ENCODE data around the gene TMEM242.

Gene TMEM242

DNA sequence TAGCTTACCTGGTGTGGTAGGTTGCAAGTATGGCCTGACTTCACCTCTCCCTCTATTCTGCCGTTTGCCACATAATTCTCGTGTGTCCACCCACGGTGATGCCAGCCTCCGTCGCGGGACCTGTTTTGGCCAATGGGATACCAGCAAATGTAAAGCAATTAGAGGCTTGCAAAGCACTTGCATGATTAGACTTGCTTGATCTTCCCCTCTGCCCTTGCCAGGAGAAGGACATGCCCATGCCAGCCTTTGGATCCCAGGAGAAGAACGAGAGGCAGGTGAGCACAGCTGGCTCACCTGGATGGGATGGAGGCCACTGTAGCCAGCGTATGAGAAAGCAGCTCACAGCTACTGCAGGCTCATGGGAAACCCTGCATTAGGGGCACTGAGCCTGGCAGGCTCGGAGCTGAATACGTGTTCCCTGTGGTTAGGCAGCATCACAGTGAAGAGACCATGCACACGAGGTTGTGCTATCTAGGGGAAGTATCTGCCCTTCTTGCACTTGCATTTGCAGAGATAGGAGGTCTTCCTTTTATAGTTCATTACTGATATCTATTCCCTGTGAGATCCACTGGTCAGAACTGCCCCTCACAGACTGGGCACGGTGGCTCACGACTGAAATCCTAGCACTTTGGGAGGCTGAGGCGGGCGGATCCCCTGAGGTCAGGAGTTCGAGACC is 62.4 kb downstream of the TMEM242 start:
- TF ChIP-seq, protein P1, sequence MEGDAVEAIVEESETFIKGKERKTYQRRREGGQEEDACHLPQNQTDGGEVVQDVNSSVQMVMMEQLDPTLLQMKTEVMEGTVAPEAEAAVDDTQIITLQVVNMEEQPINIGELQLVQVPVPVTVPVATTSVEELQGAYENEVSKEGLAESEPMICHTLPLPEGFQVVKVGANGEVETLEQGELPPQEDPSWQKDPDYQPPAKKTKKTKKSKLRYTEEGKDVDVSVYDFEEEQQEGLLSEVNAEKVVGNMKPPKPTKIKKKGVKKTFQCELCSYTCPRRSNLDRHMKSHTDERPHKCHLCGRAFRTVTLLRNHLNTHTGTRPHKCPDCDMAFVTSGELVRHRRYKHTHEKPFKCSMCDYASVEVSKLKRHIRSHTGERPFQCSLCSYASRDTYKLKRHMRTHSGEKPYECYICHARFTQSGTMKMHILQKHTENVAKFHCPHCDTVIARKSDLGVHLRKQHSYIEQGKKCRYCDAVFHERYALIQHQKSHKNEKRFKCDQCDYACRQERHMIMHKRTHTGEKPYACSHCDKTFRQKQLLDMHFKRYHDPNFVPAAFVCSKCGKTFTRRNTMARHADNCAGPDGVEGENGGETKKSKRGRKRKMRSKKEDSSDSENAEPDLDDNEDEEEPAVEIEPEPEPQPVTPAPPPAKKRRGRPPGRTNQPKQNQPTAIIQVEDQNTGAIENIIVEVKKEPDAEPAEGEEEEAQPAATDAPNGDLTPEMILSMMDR (IDR thresholded peaks at IDR 0.05; ENCODE audit: low read depth, low read length, missing control alignments), result no peak
- no peak overlapping the region for H3K4me3 ChIP-seq (replicated peaks; ENCODE audit: low read depth, low read length)
- no peak for DNase-seq (ENCODE audit: extremely low read depth, low read depth)

DNA sequence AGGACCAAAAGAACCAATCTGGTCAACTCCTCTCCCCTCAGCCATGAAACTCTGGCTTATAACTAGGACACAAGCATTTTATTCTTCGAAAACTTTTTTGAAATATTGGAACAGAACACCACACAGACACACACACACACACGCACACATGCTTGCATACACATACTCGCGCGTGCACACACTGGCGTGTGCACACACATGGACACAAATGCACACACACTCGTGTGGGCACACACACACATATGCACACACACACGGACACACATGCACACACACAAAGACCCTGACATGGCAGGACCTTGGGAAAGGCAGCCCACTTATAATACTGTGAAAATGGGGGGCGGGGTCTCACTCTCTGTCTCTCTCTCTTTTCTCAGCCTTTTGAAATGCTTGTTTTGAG is 63.9 kb downstream of the TMEM242 start:
- H3K4me3 ChIP-seq (replicated peaks; ENCODE audit: low read depth, low read length), result no peak overlapping the region
- TF ChIP-seq, protein P1 (IDR thresholded peaks at IDR 0.05; ENCODE audit: low read depth, low read length, missing control alignments), result no peak
- DNase-seq (ENCODE audit: extremely low read depth, low read depth), result no peak

DNA sequence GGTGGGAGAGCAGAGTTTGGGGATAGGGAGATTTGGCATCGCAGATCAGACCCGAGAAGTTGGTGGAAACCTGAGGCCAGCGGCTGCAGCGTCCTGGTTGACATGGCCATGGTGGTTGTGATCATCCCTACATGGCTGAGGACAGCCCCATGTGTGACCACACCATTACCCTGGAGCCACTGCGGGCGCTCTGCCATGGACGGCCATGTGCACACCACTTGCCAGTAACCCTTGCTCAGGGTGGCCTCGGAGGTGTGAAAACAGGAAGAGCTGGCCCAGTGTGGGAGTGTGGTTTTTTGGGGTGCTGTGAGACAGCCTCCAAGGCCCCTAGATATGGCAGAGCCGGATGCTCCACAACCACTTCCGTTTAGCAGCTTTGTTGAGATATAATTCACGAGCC is 64.4 kb downstream of the TMEM242 start:
- H3K4me3 ChIP-seq (replicated peaks; ENCODE audit: low read depth, low read length), result no peak overlapping the region
- TF ChIP-seq, protein P1 (IDR thresholded peaks at IDR 0.05; ENCODE audit: low read depth, low read length, missing control alignments), result no peak
- no peak for DNase-seq (ENCODE audit: extremely low read depth, low read depth)

DNA sequence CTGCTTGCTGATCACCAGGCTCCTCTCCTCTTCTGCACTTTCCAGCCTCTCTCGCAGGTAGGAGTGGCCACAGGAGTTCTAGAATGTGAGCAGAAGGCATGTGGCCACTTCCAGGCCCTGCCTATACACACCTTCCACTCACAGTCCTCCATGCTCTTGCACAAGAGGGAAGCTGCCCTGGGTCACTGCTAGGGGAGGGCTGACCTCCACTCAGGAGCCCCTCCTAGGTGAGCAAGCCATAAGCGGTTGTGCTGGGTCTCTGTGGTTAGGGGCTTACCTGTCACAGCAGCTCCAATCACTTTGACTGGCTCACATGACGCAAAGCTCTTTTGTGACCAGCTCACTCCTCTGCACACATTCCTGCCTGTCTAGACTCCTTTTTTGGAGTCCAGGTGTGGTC is 68.2 kb downstream of the TMEM242 start:
- DNase-seq (ENCODE audit: extremely low read depth, low read depth), result no peak
- TF ChIP-seq, protein P1 (IDR thresholded peaks at IDR 0.05; ENCODE audit: low read depth, low read length, missing control alignments), result no peak
- H3K4me3 ChIP-seq (replicated peaks; ENCODE audit: low read depth, low read length), result no peak overlapping the region

DNA sequence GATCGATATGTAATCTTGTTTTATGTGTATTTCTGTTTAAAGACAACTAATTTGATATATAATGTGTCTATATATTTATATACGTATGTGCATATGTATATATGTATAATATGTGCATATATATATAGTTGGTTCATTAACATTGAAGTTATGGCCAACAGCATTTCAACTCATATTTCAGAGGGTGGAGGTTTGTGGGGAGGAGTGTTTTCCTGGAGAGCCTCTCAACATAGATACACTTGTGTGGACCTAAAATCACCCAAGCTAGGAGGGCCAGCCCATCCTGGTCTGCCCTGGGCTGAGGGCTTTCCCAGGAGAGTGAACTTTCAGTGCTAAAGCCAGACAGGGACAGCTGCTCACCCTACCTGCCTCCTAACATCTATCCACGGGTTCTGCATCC is 68.8 kb downstream of the TMEM242 start:
- TF ChIP-seq, protein P1 (IDR thresholded peaks at IDR 0.05; ENCODE audit: low read depth, low read length, missing control alignments), result no peak
- no peak for DNase-seq (ENCODE audit: extremely low read depth, low read depth)
- no peak overlapping the region for H3K4me3 ChIP-seq (replicated peaks; ENCODE audit: low read depth, low read length)

DNA sequence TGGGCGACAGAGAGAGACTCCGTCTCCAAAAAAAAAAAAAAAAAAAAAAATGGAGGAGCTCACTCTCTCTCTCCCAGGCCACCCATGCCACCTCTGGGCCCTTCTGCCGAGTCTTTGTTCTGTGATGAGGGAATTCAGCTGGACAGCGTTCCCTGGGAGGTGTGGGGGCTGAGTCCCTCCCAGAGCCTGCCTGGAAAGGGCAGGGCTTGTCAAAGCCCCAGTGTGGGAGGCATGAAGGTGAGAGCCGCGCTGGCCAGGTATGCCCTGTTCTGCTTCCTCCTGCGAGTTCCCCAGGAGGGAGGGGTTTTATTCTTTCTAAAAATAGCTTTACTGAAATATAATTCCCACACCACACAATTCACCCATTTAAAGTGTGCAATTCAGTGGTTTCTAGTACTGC is 69.6 kb downstream of the TMEM242 start:
- no peak overlapping the region for H3K4me3 ChIP-seq (replicated peaks; ENCODE audit: low read depth, low read length)
- TF ChIP-seq, protein P1 (IDR thresholded peaks at IDR 0.05; ENCODE audit: low read depth, low read length, missing control alignments), result no peak
- no peak for DNase-seq (ENCODE audit: extremely low read depth, low read depth)

DNA sequence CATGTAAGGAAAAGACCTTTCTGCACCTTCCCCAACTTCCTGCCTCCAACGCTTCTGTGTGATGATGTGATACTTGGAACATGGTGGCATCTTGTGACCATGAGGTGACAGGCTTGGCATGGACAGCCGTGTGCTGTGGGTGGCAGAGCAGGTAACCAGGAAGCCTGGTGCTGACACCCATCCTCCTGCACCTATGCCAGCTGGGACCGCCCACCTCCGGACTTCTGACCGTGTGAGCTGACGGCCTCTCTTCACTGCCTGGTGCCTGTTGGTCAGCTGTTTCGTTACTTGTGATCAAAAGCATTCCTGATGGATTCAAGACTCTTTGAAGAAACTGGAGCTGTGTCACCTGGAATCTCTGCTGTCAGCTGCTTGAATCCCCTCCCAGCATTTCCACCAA is 70.3 kb downstream of the TMEM242 start:
- no peak overlapping the region for H3K4me3 ChIP-seq (replicated peaks; ENCODE audit: low read depth, low read length)
- no peak for DNase-seq (ENCODE audit: extremely low read depth, low read depth)
- TF ChIP-seq, protein P1 (IDR thresholded peaks at IDR 0.05; ENCODE audit: low read depth, low read length, missing control alignments), result no peak
